Keratinocyte (primary cell): ENCODE data around the gene DEDD. TPM values are rescaled to one million over a fixed set of nuclear protein-coding genes. Genes with fewer than 3 reads are reported as not detected.

ENCODE experiments used
- DNase-seq: peaks from one replicate; pipeline ENCODE4 v3.0.0-alpha.2; 2011; ENCODE audit warnings: low read depth, missing footprints, low spot score
- FAIRE-seq: peaks from 2 replicates; lab custom pipeline; 2011; peaks lifted over from hg19 to GRCh38; lab: Jason Lieb, UNC
- H2AFZ ChIP-seq: 2 replicates; pipeline ENCODE4 v1.6.0; 2012; ENCODE audit warnings: low read length, control low read depth, inconsistent platforms; ENCODE audit not compliant: control insufficient read depth
- H3K27ac ChIP-seq: 2 replicates; pipeline ENCODE4 v1.5.1; 2011; ENCODE audit warnings: low read length; ENCODE audit not compliant: control insufficient read depth, insufficient read depth
- H3K27me3 ChIP-seq: 3 replicates; pipeline ENCODE4 v1.6.0; 2011; ENCODE audit warnings: low read length; ENCODE audit not compliant: control insufficient read depth, insufficient read depth; ENCODE audit errors: extremely low read depth
- H3K36me3 ChIP-seq, 2 experiments: 2 replicates in 1 of 2; 3 replicates in 1 of 2; pipeline ENCODE4 v1.5.1; 2011; ENCODE audit warnings: low read length in 2 of 2, mild to moderate bottlenecking in 1 of 2; ENCODE audit not compliant: control insufficient read depth in 2 of 2, insufficient read depth in 2 of 2; ENCODE audit errors: extremely low read depth in 1 of 2
- H3K4me1 ChIP-seq: 3 replicates; pipeline ENCODE4 v1.5.1; 2011; ENCODE audit warnings: low read length; ENCODE audit not compliant: control insufficient read depth, insufficient read depth; ENCODE audit errors: extremely low read depth
- H3K4me2 ChIP-seq: 3 replicates; pipeline ENCODE4 v1.6.0; 2011; ENCODE audit warnings: low read depth, low read length; ENCODE audit not compliant: control insufficient read depth, insufficient read depth; ENCODE audit errors: extremely low read depth
- H3K4me3 ChIP-seq, 3 experiments: fragments of 200-600 bp in 1 of 3; sonication (generic) in 1 of 3; 2 replicates in 2 of 3; 3 replicates in 1 of 3; pipeline ENCODE4 v1.5.1; 2011 to 2016; ENCODE audit warnings: low read length in 3 of 3, mild to moderate bottlenecking in 3 of 3, control low read depth in 2 of 3, inconsistent platforms in 1 of 3, low read depth in 1 of 3, mixed read lengths in 1 of 3, mixed run types in 1 of 3, moderate library complexity in 1 of 3; ENCODE audit not compliant: control insufficient read depth in 2 of 3, insufficient read depth in 2 of 3; ENCODE audit errors: extremely low read depth in 1 of 3
- H3K79me2 ChIP-seq: 2 replicates; pipeline ENCODE4 v1.6.0; 2012; ENCODE audit warnings: low read length; ENCODE audit not compliant: control insufficient read depth, insufficient read depth
- H3K9ac ChIP-seq: 3 replicates; pipeline ENCODE4 v1.6.0; 2011; ENCODE audit warnings: low read length; ENCODE audit not compliant: control insufficient read depth, insufficient read depth; ENCODE audit errors: extremely low read depth
- H3K9me1 ChIP-seq: 3 replicates; pipeline ENCODE4 v1.6.0; 2011; ENCODE audit warnings: low read length; ENCODE audit not compliant: control insufficient read depth, insufficient read depth; ENCODE audit errors: extremely low read depth
- H3K9me3 ChIP-seq: 2 replicates; pipeline ENCODE4 v1.5.1; 2012; ENCODE audit warnings: low read depth, low read length; ENCODE audit not compliant: control insufficient read depth
- H4K20me1 ChIP-seq: 3 replicates; pipeline ENCODE4 v1.6.0; 2011; ENCODE audit warnings: low read length; ENCODE audit not compliant: control insufficient read depth, insufficient read depth; ENCODE audit errors: extremely low read depth
- CTCF ChIP-seq, 3 experiments: IDR thresholded peaks in 1 of 3; conservative IDR thresholded peaks in 1 of 3; optimal IDR thresholded peaks in 1 of 3; 2 replicates in 2 of 3; 3 replicates in 1 of 3; pipeline versions ENCODE3 to v1.5.1; 2011; ENCODE audit warnings: low read length in 3 of 3, mild to moderate bottlenecking in 3 of 3, moderate library complexity in 2 of 3, control low read depth in 1 of 3, inconsistent platforms in 1 of 3; ENCODE audit not compliant: insufficient read depth in 2 of 3; ENCODE audit errors: extremely low read depth in 1 of 3
- EZH2 ChIP-seq: IDR thresholded peaks from one replicate; pipeline ENCODE4 v1.6.1; 2012; ENCODE audit warnings: inconsistent platforms, mild to moderate bottlenecking, low read length, moderate library complexity
- dilution Hi-C: fragments of 300-500 bp; cut with MboI; formaldehyde crosslinking; loops from one replicate; pipeline ENCODE4 v1.7.0; 2020; ENCODE audit warnings: low sequenced_read_pairs; ENCODE audit not compliant: extremely low pct_ligation_motif_present
- polyA plus RNA-seq, 5 experiments: library from polyadenylated mRNA; depleted of rRNA in 3 of 5; stranded (reverse) in 3 of 5; stranded (forward) in 1 of 5; unstranded in 1 of 5; fragments of >200 nt; gene quantifications; 1 replicate in 1 of 5; 2 replicates in 3 of 5; 3 replicates in 1 of 5; pipeline versions ENCODE4 v1.2.1 to v1.2.3, GENCODE V29; 2011 to 2012; ENCODE audit warnings: missing spikeins in 2 of 5, low read depth in 1 of 5, low replicate concordance in 1 of 5

Gene DEDD
- polyA plus RNA-seq, 1 donor (not counting 4 experiments of a cell fraction or from before 2014, with no cell fraction given), result 33.0 TPM

- Histone ChIP-seq H3K9me3 (no peaks in the 10 kb centered on the region), H3K79me2 (no peaks in the 10 kb centered on the region), H3K36me3 (no peaks in the 10 kb centered on the region), H3K27me3 (no peaks in the 10 kb centered on the region), H3K9me1 (no peaks in the 10 kb centered on the region), H3K9ac (peak within 1 kb of the TSS; percentile 81), H3K4me2 (peak within 1 kb of the TSS; percentile 56), H2AFZ (no peak within 1 kb of the TSS), H3K4me3 (peak within 1 kb of the TSS in 2 of 3 experiments; percentile 34 to 41), H4K20me1 (no peaks in the 10 kb centered on the region), H3K27ac (peak within 1 kb of the TSS; percentile 77), H3K4me1 (peaks cover 55% of the 10 kb centered on the region)
- no peak for DNase-seq
- dilution Hi-C loops, result no loop called here
- peak in 1 of 3 experiments; percentile 13 for TF ChIP-seq CTCF (optimal IDR thresholded peaks at IDR 0.05 in 1 of 3, IDR thresholded peaks at IDR 0.05 in 1 of 3, conservative IDR thresholded peaks at IDR 0.05 in 1 of 3; ENCODE audit: extremely low read depth in 1 of 3, insufficient read depth in 2 of 3, low read length in 3 of 3)
- no peak for TF ChIP-seq EZH2
- no peak for FAIRE-seq
These were observed 43.1 kb downstream of the DEDD start, which contains the start of gene NECTIN4 for GRCh38 chr1:161089251-161089924. Gene NECTIN4, minus strand, starts transcription at chr1:161089558. Its CDS starts 262 bp downstream, at chr1:161089296.

- H3K9me3 ChIP-seq, result no peaks in the 10 kb centered on the region
- no peak for TF ChIP-seq CTCF (optimal IDR thresholded peaks at IDR 0.05 in 1 of 3, IDR thresholded peaks at IDR 0.05 in 1 of 3, conservative IDR thresholded peaks at IDR 0.05 in 1 of 3; ENCODE audit: extremely low read depth in 1 of 3, insufficient read depth in 2 of 3, low read length in 3 of 3)
- H3K27ac ChIP-seq, result peak overlapping the region; percentile 77
- dilution Hi-C loops, result no loop called here
- no peaks in the 10 kb centered on the region for H3K79me2 ChIP-seq
- peaks cover 62% of the 10 kb centered on the region for H3K4me1 ChIP-seq
- peak overlapping the region in 2 of 3 experiments; percentile 34 to 41 for H3K4me3 ChIP-seq
- H3K4me2 ChIP-seq, result peak overlapping the region; percentile 56
- no peaks in the 10 kb centered on the region for H4K20me1 ChIP-seq
- DNase-seq (no peak), FAIRE-seq (peak; percentile 90)
- H3K9me1 ChIP-seq, result no peaks in the 10 kb centered on the region
- no peaks in the 10 kb centered on the region for H3K36me3 ChIP-seq
- H3K27me3 ChIP-seq, result no peaks in the 10 kb centered on the region
- H3K9ac ChIP-seq, result peak overlapping the region; percentile 81
- H2AFZ ChIP-seq, result no peak overlapping the region
These were observed 43.8 kb downstream of the DEDD start for GRCh38 chr1:161088587-161089110.
